Hepatocyte (in vitro differentiated cells): Measurements from ENCODE around the gene TSPAN32.

Experiments
- CTCF ChIP-seq: fragments of 200-600 bp; sonication (generic); IDR thresholded peaks from 2 replicates; pipeline ENCODE4 v1.5.1; 2016; ENCODE audit warnings: antibody characterized with exemption, mild to moderate bottlenecking; ENCODE audit not compliant: poor library complexity
- EZH2 ChIP-seq: fragments of 200-600 bp; sonication (generic); IDR thresholded peaks from 2 replicates; pipeline ENCODE4 v1.6.1; 2016; ENCODE audit warnings: antibody characterized with exemption, mild to moderate bottlenecking, borderline replicate concordance
- EZH2phosphoT487 ChIP-seq: fragments of 200-600 bp; sonication (generic); IDR thresholded peaks from one replicate; pipeline ENCODE4 v1.6.1; 2018; ENCODE audit warnings: antibody characterized with exemption, mild to moderate bottlenecking, low read depth, moderate library complexity; ENCODE audit not compliant: unreplicated experiment, severe bottlenecking

GRCh38 chr11:2347308-2347830 lies 45.6 kb downstream of the TSPAN32 start:
- no peak for TF ChIP-seq CTCF
- no peak for TF ChIP-seq EZH2
- TF ChIP-seq EZH2phosphoT487, result no peak
